ENCODE measurements around the gene SLC27A1.
"Not testable (repeated sequence)": the region's sequence is repeated elsewhere in the genome, so short reads cannot be mapped to it uniquely, and the experiment has no call there.

SLC27A1 gene

GRCh38 chr19:17457616-17458015 is 12.7 kb upstream of the SLC27A1 start:
- no peak for DNase-seq

GRCh38 chr19:17458970-17459369 is 11.4 kb upstream of the SLC27A1 start:
- DNase-seq: no peak

GRCh38 chr19:17460372-17461230 is 9.7 kb upstream of the SLC27A1 start, which contains the start of gene NXNL1:
Gene NXNL1 (minus strand): TSS chr19:17460926. CDS start chr19:17460869, 57 bp downstream.
- DNase-seq: no peak

- no peak for DNase-seq
Measured at GRCh38 chr19:17466487-17466850, 3.9 kb upstream of the SLC27A1 start.

- no peak for DNase-seq
Measured at GRCh38 chr19:17467471-17468301, 2.6 kb upstream of the SLC27A1 start.

- DNase-seq: no peak
Measured at GRCh38 chr19:17468302-17469091, 1.8 kb upstream of the SLC27A1 start.

GRCh38 chr19:17469092-17469480 is 1.2 kb upstream of the SLC27A1 start:
- no peak for DNase-seq

- peak; percentile 94 for DNase-seq
Measured at GRCh38 chr19:17469481-17470067, 750 bp upstream of the SLC27A1 start.

- DNase-seq: peak; percentile 15
Measured at GRCh38 chr19:17471410-17472125, 1.2 kb downstream of the SLC27A1 start.

- peak; percentile 21 for DNase-seq
Measured at GRCh38 chr19:17473041-17473440, 2.7 kb downstream of the SLC27A1 start.

- DNase-seq: not testable (repeated sequence)
Measured at GRCh38 chr19:17475011-17475540, 4.8 kb downstream of the SLC27A1 start.

GRCh38 chr19:17475541-17476115 is 5.3 kb downstream of the SLC27A1 start:
- DNase-seq: no peak

GRCh38 chr19:17479325-17479791 is 9.0 kb downstream of the SLC27A1 start:
- no peak for DNase-seq

GRCh38 chr19:17481986-17482385 is 11.7 kb downstream of the SLC27A1 start:
- DNase-seq: no peak

- no peak for DNase-seq
Measured at GRCh38 chr19:17482877-17483604, 12.7 kb downstream of the SLC27A1 start.

GRCh38 chr19:17483605-17484002 is 13.3 kb downstream of the SLC27A1 start:
- no peak for DNase-seq

- DNase-seq: no peak
Measured at GRCh38 chr19:17484520-17485185, 14.3 kb downstream of the SLC27A1 start.

- DNase-seq: no peak
Measured at GRCh38 chr19:17486545-17487240, 16.4 kb downstream of the SLC27A1 start.
